HG03095 (cell line): ENCODE results near the gene BCL11B.

Experiments used
- ATAC-seq: cut with Tn5 transposase; IDR thresholded peaks from one replicate; pipeline ENCODE4 v1.9.1; 2021; ENCODE audit warnings: moderate library complexity; ENCODE audit not compliant: unreplicated experiment

BCL11B gene

DNA sequence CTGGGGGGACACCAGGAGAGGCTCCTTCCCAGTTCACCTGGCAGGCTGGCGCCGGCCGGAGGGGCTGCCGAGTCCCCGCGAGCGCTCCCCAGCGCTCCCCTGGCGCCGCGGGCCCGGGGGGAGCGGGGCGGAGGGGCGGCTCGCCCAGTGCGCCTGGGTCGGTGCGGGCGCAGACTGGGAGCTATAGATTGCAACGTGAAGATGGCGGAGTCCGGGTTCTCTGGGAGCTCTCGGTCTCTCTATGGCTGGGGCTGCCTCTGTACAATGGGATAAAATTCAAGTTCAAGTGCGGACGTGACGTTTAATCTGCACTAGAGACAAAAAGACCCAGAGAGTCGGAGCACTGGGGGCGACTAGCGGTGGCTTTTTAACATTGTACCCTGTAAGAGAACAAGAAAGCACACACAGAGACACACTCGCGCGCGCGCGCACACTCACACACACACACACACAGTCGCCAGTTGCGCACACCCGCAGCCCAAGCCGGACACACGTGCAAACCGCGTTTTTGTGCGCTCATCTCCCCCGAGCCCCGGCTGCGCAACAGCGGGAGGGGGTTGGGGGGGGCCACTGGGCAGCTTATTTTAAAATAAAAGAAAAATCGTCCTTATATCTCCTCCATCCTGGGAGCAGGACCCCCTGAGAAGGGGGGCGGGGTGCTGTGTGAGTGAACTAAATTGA lies at the start of gene BCL11B:
Gene BCL11B, minus strand, starts transcription at position 247 of the 681 bp plus-strand sequence. CDS start 979 bp downstream, outside the sequence.
- ATAC-seq: peak; percentile 79

- ATAC-seq: no peak
Measured at GRCh38 chr14:99321236-99321925, 49.4 kb upstream of the BCL11B start.

DNA sequence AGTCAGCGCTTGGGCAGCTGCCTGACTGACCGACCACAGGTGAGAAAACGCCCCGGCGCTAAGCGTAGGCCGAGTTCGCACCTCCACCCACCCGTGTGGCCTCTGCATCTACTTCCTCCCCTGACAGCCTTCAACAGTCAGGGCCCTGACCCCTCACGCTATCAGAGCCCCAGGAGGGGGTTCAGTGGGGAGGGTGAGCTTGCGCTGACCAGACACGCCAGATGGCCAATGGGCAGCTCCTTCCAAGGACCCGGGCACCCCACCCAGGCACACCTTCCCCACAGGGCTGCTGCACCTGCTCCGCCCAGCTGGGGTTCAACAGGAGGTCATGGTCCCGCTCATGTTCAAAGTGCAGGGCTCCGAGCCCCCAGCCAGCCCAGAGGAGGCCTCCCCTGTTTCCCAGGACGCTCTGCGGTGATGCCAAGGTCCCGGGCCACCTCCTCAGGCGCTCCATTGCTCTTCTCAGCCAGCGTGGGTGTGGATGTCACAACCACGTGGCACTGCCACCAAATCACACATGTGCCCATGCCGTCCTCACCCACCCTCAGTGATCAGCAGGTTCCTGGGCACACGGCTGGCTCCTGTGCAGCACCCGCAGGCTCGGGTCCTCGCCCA lies 48.7 kb upstream of the BCL11B start:
- ATAC-seq: no peak

GRCh38 chr14:99320105-99320572 lies 48.1 kb upstream of the BCL11B start:
- peak; percentile 75 for ATAC-seq

GRCh38 chr14:99318959-99319295 lies 46.9 kb upstream of the BCL11B start:
- ATAC-seq: no peak

GRCh38 chr14:99318091-99318958 lies 46.3 kb upstream of the BCL11B start:
- ATAC-seq: no peak

GRCh38 chr14:99317231-99318090 lies 45.5 kb upstream of the BCL11B start:
- no peak for ATAC-seq

GRCh38 chr14:99316281-99317163 lies 44.5 kb upstream of the BCL11B start:
- no peak for ATAC-seq

DNA sequence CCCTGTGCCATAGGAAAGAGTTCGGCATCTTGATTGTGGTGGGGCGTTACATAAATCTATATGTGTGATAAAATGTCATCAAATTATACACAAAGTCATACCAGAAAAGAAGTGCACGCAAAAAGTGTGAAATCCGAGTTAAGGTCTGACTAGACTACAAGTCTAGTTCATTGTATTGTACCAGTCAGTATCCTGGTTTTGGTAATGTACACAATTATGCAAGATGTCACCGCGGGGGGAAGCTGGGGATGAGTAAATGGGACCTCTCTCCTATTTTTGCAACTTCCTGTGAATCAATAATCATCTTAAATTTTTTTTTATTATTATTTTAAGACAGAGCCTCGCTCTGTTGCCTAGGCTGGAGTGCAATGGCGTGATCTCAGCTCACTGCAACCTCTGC lies 43.2 kb upstream of the BCL11B start:
- ATAC-seq: no peak

DNA sequence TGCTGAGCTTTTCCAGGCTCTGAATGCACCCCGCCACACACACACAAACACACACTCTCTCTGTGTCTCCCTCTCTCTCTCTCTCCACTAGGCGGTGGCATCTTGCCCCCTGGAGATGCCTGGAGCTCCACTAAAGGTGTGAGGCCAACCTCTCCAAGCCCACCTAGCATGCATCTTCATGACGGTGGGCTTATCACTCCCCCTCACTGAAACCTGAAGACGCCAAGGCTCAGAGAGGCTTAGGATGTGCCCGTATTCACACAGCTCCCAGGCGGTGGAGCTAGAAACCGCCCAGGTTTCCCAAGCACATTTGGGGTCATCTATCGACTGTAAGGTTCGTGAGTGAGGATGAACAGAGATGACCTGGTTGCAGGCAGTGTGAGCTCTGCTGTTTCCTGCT lies 42.6 kb upstream of the BCL11B start:
- ATAC-seq: no peak

DNA sequence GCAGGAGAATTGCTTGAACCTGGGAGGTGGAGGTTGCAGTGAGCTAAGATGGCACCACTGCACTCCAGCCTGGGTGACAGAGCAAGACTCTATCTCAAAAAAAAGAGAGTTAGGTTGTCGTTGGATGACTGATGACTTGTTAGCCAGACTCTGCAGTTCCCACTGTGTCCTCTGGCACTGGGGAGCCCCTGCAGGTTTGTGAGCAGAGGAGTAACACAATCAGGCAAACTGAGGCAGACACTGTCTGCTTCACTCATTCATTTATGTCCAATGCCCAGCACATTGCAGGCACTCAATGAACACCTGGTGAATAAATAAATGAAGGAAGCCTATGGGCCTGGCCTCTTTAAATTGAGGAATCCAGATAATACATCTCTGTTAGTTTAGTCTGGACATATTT lies 41.2 kb upstream of the BCL11B start:
- ATAC-seq: no peak

- ATAC-seq: no peak
Measured at GRCh38 chr14:99312106-99312505, 40.1 kb upstream of the BCL11B start.

DNA sequence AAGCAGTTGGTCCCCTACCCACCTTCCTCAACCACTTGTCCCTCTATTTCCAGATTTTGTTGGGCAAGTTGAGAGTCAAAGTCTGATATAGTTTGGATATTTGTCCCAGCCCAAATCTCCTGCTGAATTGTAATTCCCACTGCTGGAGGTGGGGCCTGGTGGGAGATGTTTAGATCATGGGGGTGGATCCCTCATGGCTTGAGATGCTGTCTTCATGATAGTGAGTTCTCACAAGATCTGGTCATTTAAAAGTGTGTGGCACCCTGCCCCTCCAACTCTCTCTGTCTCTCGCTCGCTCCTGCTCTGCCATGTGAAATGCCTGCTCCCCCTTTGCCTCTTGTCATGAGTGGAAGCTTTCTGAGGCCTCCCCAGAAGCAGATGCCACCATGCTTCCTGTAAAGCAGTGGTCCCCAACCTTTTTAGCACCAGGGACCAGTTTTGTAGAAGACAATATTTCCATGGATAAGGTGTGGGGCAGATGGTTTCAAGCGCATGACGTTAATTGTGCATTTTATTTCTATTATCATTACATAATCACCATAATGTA lies 37.3 kb upstream of the BCL11B start:
- ATAC-seq: no peak

- ATAC-seq: no peak
Measured at GRCh38 chr14:99304208-99304607, 32.2 kb upstream of the BCL11B start.

DNA sequence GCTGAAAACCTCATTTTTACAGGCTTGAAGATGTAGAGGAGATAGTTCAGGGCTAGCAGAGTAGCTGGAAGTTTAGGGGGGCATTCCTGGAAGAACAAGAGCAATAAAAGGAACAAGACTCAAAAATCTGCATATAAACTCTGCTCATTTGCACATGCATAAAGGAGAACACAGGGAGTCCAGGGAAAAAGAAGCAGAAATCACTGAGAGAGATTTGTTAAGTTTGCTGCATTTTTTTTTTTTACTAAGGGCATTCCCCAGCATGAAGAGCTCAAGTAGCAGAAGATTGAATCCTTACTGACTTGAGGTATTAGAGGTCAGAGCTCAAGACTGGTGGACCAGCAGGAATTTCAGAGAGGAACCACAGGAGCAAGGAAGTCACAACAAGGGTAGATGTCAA lies 28.2 kb upstream of the BCL11B start:
- no peak for ATAC-seq

- no peak for ATAC-seq
Measured at GRCh38 chr14:99296517-99296916, 24.5 kb upstream of the BCL11B start.

- ATAC-seq: no peak
Measured at GRCh38 chr14:99289394-99290189, 17.6 kb upstream of the BCL11B start.

DNA sequence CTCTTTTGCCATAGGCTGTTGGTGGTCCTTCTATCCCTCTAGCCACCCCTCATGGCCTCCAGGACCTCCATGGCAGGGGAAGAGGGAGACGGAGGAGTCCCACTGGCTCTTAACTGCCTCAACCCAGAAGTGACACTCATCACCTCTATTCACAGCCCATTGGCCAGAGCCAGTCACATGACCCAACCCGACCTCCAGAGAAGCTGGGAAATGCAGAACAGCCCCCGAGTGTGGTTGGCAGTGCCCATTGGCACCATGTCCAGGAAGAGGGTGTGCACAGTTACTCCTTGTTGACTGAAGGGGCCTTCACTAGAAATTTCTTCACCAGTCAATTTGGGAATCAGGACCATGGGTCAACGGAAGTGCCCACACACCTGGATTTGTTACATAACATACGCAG lies 17.0 kb upstream of the BCL11B start:
- ATAC-seq: no peak
